NB4 (cell line): ENCODE measurements around the gene LRRK1.

ENCODE experiments used
- DNase-seq: peaks from one replicate; pipeline ENCODE4 v3.0.0; 2010; ENCODE audit warnings: low read depth
- H3K4me3 ChIP-seq: one replicate; pipeline ENCODE4 v1.5.1; 2011; ENCODE audit warnings: mild to moderate bottlenecking, low read depth, low read length, moderate library complexity
- MYC ChIP-seq: IDR thresholded peaks from 2 replicates; pipeline ENCODE4 v1.6.1; 2011; ENCODE audit warnings: low read depth, low read length
- POLR2A ChIP-seq: IDR thresholded peaks from 2 replicates; pipeline ENCODE4 v1.6.1; 2011; ENCODE audit warnings: mild to moderate bottlenecking; ENCODE audit not compliant: insufficient read length; ENCODE audit errors: extremely low read depth
- TF ChIP-seq, protein P1 (sequence below): IDR thresholded peaks from one replicate; pipeline ENCODE4 v1.5.1; 2012; ENCODE audit warnings: low read depth, low read length
- TF ChIP-seq, protein P2 (sequence below): IDR thresholded peaks from 2 replicates; pipeline ENCODE4 v1.6.1; 2011; ENCODE audit warnings: low read depth, low read length

LRRK1 gene

DNA sequence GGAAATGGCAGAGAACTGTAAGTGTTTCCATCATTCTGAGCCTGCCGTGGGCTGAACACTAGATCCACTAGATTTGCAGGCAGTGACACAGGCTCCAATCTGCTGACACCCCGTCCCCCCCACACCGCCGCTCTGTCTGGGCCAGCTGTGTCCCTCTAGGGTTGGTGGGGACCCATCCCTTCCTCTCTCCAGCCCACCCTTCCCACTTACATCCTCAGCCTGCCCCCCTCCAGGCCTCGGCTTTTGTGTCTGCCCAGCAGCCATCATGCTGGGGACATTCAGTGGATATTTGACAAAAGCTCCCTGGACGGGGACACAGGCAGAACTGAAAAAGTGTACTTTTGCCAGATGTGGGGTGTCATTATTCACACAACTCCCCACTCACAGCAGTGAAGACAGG lies 10.7 kb upstream of the LRRK1 start:
- DNase-seq: no peak
- no peak overlapping the region for H3K4me3 ChIP-seq
- TF ChIP-seq, protein P1, sequence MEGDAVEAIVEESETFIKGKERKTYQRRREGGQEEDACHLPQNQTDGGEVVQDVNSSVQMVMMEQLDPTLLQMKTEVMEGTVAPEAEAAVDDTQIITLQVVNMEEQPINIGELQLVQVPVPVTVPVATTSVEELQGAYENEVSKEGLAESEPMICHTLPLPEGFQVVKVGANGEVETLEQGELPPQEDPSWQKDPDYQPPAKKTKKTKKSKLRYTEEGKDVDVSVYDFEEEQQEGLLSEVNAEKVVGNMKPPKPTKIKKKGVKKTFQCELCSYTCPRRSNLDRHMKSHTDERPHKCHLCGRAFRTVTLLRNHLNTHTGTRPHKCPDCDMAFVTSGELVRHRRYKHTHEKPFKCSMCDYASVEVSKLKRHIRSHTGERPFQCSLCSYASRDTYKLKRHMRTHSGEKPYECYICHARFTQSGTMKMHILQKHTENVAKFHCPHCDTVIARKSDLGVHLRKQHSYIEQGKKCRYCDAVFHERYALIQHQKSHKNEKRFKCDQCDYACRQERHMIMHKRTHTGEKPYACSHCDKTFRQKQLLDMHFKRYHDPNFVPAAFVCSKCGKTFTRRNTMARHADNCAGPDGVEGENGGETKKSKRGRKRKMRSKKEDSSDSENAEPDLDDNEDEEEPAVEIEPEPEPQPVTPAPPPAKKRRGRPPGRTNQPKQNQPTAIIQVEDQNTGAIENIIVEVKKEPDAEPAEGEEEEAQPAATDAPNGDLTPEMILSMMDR: no peak
- TF ChIP-seq MYC: no peak
- no peak for TF ChIP-seq POLR2A
- TF ChIP-seq, protein P2, sequence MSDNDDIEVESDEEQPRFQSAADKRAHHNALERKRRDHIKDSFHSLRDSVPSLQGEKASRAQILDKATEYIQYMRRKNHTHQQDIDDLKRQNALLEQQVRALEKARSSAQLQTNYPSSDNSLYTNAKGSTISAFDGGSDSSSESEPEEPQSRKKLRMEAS: no peak

DNA sequence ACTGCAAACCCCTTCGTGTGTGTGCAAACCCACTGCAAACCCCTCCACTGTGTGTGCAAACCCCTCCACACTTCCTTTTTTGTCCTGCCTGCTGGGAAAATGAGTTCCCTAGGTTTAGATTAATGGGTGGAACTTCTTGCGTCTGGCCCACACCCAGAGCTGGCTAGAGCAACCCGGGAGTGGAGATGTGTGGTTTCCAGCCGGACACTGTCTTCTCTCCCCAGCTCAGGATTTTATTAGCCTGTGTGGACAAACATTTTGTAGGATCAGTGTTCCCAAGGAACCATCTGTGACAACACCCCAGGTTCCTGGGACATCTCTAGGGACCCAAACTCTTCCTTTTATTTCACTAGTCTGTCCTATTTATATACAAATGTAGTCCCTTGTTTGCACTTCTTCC lies 9.6 kb upstream of the LRRK1 start:
- no peak overlapping the region for H3K4me3 ChIP-seq
- DNase-seq: no peak
- TF ChIP-seq POLR2A (no peak), MYC (no peak)
- TF ChIP-seq, protein P1: no peak
- TF ChIP-seq, protein P2: no peak

DNA sequence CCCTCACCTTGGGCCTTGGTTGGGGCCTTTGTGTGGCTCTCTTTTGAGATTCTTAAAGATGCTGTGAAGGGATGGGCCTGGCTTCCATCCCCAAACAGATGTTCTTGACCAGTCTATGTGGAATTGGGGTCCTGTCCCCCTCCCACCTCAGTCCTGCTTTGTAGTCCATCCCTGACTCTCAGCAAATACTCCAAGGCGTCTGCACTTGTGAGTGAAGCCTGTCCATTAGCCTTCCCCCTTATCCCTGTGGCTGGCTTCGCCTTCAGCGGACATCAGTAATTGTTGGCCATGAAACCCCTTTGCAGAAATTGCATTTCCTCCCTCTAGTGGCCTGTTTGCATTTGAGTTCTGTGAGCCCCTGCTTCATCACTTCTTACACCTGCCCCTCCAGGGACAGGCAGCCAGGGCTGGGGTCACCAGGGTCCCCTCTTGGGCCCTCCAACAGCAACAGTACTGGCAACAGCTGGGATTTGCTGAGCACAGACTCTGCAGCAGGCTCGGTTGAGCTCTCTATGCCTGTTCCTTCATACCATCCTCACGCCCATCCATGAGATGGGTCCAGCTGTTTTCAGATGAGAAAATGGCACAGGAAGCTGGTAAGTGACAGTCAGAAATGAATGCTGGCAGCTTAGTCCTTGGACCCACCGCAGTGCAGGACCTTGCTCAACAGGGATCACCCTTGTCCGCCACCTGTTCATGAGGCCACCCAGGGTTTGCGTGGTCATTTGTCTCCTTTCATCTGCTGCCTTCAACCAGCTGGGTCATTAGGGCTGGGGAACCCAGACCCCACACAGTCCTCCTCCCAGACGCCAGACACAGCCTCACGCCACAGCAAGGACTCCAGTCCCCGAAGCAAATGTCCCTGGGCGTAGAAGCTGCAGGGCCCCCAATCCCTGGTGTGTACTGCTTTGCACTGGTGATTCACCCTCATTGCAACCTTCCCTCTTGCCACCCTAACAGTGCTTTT lies 8.9 kb upstream of the LRRK1 start:
- no peak overlapping the region for H3K4me3 ChIP-seq
- TF ChIP-seq, protein P2: no peak
- TF ChIP-seq, protein P1: peak; percentile 12

DNA sequence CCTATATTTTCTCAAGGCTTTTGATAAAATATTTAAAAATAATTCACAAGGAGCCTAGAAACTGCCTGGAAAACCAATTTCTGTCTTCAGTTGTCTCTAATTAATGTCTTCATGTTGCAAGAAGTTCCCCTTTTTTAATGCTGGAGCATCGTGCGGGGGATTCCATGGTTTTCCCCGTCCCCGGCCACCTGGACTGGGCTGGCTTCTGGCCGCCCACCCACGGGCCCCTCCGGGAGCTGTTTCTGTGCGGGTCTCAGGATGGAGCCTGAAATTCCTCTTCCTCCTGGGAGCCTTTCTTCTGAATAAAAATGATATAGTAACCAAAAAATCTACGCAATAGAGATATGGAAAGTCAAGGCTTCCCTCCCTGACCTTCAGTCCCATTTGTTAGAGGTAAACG lies 8.1 kb upstream of the LRRK1 start:
- no peak for DNase-seq
- TF ChIP-seq, protein P1: no peak
- no peak overlapping the region for H3K4me3 ChIP-seq

More for the DNA sequence above, 8.9 kb upstream of the LRRK1 start:
- DNase-seq: no peak

DNA sequence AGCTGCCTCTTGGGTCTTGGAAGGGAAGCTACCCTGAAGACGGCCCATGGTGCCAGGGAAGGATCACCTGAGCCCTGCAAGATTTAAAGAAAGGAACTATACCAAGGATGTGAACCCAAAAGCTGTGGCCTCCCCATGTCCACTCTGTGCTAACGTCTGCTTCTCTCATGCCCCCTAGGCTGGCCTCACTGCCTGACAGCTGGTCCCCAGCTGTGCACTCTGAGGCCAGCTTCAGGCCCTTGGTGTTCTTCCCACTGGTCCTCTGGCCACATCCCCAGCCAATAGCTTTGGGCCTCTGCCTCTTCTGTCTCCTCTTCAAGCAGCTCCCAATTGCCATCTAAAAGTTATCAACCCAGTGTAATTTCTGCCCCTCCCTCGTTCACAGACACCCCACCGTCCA lies 5.2 kb upstream of the LRRK1 start:
- no peak overlapping the region for H3K4me3 ChIP-seq
- TF ChIP-seq, protein P2: no peak
- TF ChIP-seq POLR2A: no peak
- no peak for TF ChIP-seq MYC
- TF ChIP-seq, protein P1: no peak
- DNase-seq: no peak

DNA sequence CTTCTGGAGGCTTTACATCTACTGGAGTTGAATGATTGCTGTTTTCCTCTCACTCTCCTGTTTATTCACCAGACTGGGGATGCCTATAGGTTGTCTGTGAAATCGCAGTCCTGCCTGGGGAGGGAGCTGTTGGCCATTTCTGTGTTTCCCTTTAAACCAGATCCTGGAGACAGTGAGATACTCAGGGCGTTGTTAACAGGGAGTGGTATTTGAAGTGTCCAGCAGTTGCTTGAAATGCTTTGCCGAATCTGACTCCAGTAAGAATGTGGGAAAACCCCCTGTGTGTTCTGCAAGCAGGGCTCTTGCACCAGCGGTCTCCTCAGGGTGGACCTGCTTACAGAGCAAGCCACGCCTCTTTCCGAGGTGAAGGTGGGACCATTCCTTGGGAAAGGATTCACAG lies 4.3 kb upstream of the LRRK1 start:
- TF ChIP-seq, protein P2: no peak
- no peak for TF ChIP-seq MYC
- TF ChIP-seq, protein P1: peak; percentile 15
- TF ChIP-seq POLR2A: no peak
- peak; percentile 32 for DNase-seq

More for the DNA sequence above, 4.3 kb upstream of the LRRK1 start:
- no peak overlapping the region for H3K4me3 ChIP-seq
